ENCODE measurements around the gene MPHOSPH10. TPM values are rescaled to one million over a fixed set of nuclear protein-coding genes. Genes with fewer than 3 reads are reported as not detected.
A peak's percentile ranks its signal among the peaks of the same experiment; 100 is the strongest.

The MPHOSPH10 gene
- total RNA-seq, 1 experiment from 2014 or later: 26.9 TPM

DNA sequence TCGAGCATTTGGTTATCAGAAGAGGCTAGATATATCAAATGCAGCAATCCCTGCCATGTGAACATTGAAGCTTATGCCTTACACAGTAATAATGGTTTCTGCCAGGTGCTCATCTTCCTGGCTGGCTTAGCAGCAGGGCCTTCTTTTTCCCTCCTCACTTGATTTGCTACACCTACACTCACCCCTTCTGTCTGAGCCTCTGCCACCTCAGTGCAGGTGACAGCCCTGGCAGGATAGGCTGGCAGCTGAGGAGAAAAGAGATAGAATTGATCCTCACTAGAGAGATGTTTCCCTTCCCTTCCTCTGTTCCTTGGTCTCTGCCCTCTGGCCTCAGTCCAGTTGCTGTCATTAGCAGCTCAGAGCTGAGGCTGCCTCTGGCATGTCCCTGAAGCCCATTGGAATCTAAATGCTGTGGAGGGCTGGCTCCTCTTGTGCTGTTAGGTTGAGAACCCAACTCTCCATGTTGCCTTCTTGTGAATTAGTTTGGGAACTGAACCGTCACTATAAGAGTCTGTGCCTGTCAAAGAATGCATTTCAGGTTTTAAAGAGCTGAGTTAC, 18.2 kb downstream of the MPHOSPH10 start:
- H3K4me3 ChIP-seq: no peak overlapping the region
- ChIA-PET CTCF (no interaction called here), POLR2A (ENCODE audit: unreplicated experiment) (no interaction called here)
- no peak for DNase-seq
- no TSS peak for BruUV-seq (replicated peaks)
- H3K27ac ChIP-seq: no peak overlapping the region
- no peak overlapping the region for H2AFZ ChIP-seq
- peaks cover 33% of the 10 kb centered on the region for H3K36me3 ChIP-seq (ENCODE audit: low read depth)
- H3K4me1 ChIP-seq (replicated peaks; ENCODE audit: insufficient read depth): no peaks in the 10 kb centered on the region
- H3K9me2 ChIP-seq (ENCODE audit: insufficient read depth): no peaks in the 10 kb centered on the region
- H3F3A ChIP-seq (ENCODE audit: insufficient read depth, low read depth): peaks cover 7% of the 10 kb centered on the region; the same call in 1 of the 2 replicates
- no peaks in the 10 kb centered on the region for H3K79me2 ChIP-seq (ENCODE audit: low read depth)
- no peaks in the 10 kb centered on the region for H4K20me1 ChIP-seq (ENCODE audit: insufficient read depth)
- TF ChIP-seq EZH2 (IDR thresholded peaks at IDR 0.05; ENCODE audit: low read depth): no peak
- TF ChIP-seq CTCF (conservative IDR thresholded peaks at IDR 0.05): no peak
- intact Hi-C loops (cut with micrococcal nuclease; ENCODE audit: unreplicated experiment): loop anchor here (5.0 kb wide), 1 partner anchor 361 kb away; no protein-coding TSS in a partner anchor
- H3K9me3 ChIP-seq (ENCODE audit: insufficient read depth, low read depth): no peaks in the 10 kb centered on the region
- H3K4me2 ChIP-seq: no peak overlapping the region
- H3K27me3 ChIP-seq (ENCODE audit: insufficient read depth, low read depth): no peaks in the 10 kb centered on the region

GRCh38 chr2:71150082-71150816, 19.8 kb downstream of the MPHOSPH10 start:
- H3K4me2 ChIP-seq: no peak overlapping the region
- H3K4me3 ChIP-seq: no peak overlapping the region
- H3K79me2 ChIP-seq (ENCODE audit: low read depth): no peaks in the 10 kb centered on the region
- DNase-seq: no peak
- no peaks in the 10 kb centered on the region for H4K20me1 ChIP-seq (ENCODE audit: insufficient read depth)
- no peaks in the 10 kb centered on the region for H3K4me1 ChIP-seq (replicated peaks; ENCODE audit: insufficient read depth)
- H3K36me3 ChIP-seq (ENCODE audit: low read depth): peaks cover 29% of the 10 kb centered on the region
- H2AFZ ChIP-seq: no peak overlapping the region
- intact Hi-C loops (cut with micrococcal nuclease; ENCODE audit: unreplicated experiment): loop anchor here (10.0 kb wide), 1 partner anchor 285 kb away; no protein-coding TSS in a partner anchor
- H3K27ac ChIP-seq: no peak overlapping the region
- H3K9me3 ChIP-seq (ENCODE audit: insufficient read depth, low read depth): no peaks in the 10 kb centered on the region
- ChIA-PET CTCF (interaction anchor here (0.5 kb wide), 1 partner anchor 161 kb away, joined by 3 read pairs; no protein-coding TSS in a partner anchor), POLR2A (ENCODE audit: unreplicated experiment) (interaction anchor here (0.7 kb wide), 1 partner anchor 31 kb away, joined by 3 read pairs; no protein-coding TSS in a partner anchor)
- TF ChIP-seq EZH2 (IDR thresholded peaks at IDR 0.05; ENCODE audit: low read depth): no peak
- TF ChIP-seq CTCF (conservative IDR thresholded peaks at IDR 0.05): no peak
- no peaks in the 10 kb centered on the region for H3K9me2 ChIP-seq (ENCODE audit: insufficient read depth)
- no peaks in the 10 kb centered on the region for H3K27me3 ChIP-seq (ENCODE audit: insufficient read depth, low read depth)
- peaks cover 4% of the 10 kb centered on the region; the same call in 1 of the 2 replicates for H3F3A ChIP-seq (ENCODE audit: insufficient read depth, low read depth)
- BruUV-seq (replicated peaks): no TSS peak

DNA sequence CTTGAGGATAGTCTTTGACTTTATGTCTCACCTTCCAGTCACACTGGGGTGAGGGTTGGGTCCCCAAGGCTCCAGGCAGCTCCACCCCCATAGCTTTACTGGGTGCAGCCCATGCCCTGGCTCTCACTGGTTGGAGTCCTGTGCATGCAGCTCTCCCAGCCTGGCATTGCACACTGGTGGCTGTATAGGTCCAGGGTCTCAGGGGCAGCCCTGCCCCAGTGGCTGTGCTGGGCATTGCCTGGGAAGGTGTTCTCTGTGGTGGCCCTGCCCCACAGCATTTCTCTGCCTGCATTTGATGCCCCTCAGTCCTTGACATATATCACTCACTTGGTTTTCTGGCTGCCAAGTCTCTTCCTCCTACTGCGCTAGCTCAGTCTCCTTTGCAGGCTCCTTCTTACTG, 21.2 kb downstream of the MPHOSPH10 start:
- Histone ChIP-seq H3K4me1 (replicated peaks; ENCODE audit: insufficient read depth) (no peaks in the 10 kb centered on the region), H3K79me2 (ENCODE audit: low read depth) (no peaks in the 10 kb centered on the region), H3K4me2 (no peak overlapping the region), H3K27ac (no peak overlapping the region), H3K36me3 (ENCODE audit: low read depth) (peaks cover 22% of the 10 kb centered on the region), H3K9me3 (ENCODE audit: insufficient read depth, low read depth) (no peaks in the 10 kb centered on the region), H3F3A (ENCODE audit: insufficient read depth, low read depth) (peaks cover 4% of the 10 kb centered on the region; the same call in 1 of the 2 replicates), H3K4me3 (no peak overlapping the region), H4K20me1 (ENCODE audit: insufficient read depth) (no peaks in the 10 kb centered on the region), H3K27me3 (ENCODE audit: insufficient read depth, low read depth) (no peaks in the 10 kb centered on the region), H2AFZ (no peak overlapping the region), H3K9me2 (ENCODE audit: insufficient read depth) (no peaks in the 10 kb centered on the region)
- ChIA-PET CTCF (interaction anchor here (0.5 to 0.6 kb wide), 2 partner anchors 182 to 1391 kb away, joined by 3 read pairs; no protein-coding TSS in a partner anchor), POLR2A (ENCODE audit: unreplicated experiment) (no interaction called here)
- BruUV-seq (replicated peaks): TSS peak; percentile 29
- intact Hi-C loops (cut with micrococcal nuclease; ENCODE audit: unreplicated experiment): loop anchor here (10.0 kb wide), 1 partner anchor 287 kb away; no protein-coding TSS in a partner anchor
- TF ChIP-seq EZH2 (IDR thresholded peaks at IDR 0.05; ENCODE audit: low read depth): no peak
- TF ChIP-seq CTCF (conservative IDR thresholded peaks at IDR 0.05): no peak
- DNase-seq: no peak

All from PC-9 (cell line).